H1 (cell line): ENCODE data around the gene TMEM14C. TPM values are rescaled to one million over a fixed set of nuclear protein-coding genes. Genes with fewer than 3 reads are reported as not detected.

Source experiments
- CTCF ChIA-PET: fragments of 300-600 bp; sonication (Branson Sonifier 250); formaldehyde crosslinking; loops from one replicate; lab custom pipeline; 2021; ENCODE audit not compliant: partially characterized antibody; lab: Charles Lee
- POLR2A ChIA-PET: fragments of 300-600 bp; sonication (Branson Sonifier 250); formaldehyde crosslinking; loops from one replicate; lab custom pipeline; 2021; ENCODE audit warnings: inconsistent platforms; ENCODE audit not compliant: partially characterized antibody; lab: Charles Lee
- DNase-seq, 2 experiments: peaks; one replicate each; pipeline versions ENCODE4 v3.0.0 to v3.0.0-alpha.2; 2010 to 2022; ENCODE audit warnings: low spot score in 2 of 2, low read depth in 1 of 2, mixed read lengths in 1 of 2
- FAIRE-seq: peaks from 2 replicates; lab custom pipeline; 2011; peaks lifted over from hg19 to GRCh38; lab: Jason Lieb, UNC
- H2AFZ ChIP-seq: 2 replicates; pipeline ENCODE4 v1.8.1; 2012; ENCODE audit warnings: low read length, inconsistent platforms
- H2AK5ac ChIP-seq: 2 replicates; pipeline ENCODE4 v1.6.1; 2013; ENCODE audit warnings: low read depth, low read length
- H2BK120ac ChIP-seq: replicated peaks from 2 replicates; pipeline ENCODE3; 2013; ENCODE audit warnings: low read depth, low read length, inconsistent platforms
- H2BK12ac ChIP-seq: 2 replicates; pipeline ENCODE4 v1.6.1; 2013; ENCODE audit warnings: low read depth, low read length
- H2BK15ac ChIP-seq: 2 replicates; pipeline ENCODE4 v1.6.1; 2013; ENCODE audit warnings: low read length
- H2BK20ac ChIP-seq: 2 replicates; pipeline ENCODE4 v1.6.1; 2013; ENCODE audit warnings: low read length
- H2BK5ac ChIP-seq: 2 replicates; pipeline ENCODE4 v1.6.1; 2013; ENCODE audit warnings: low read depth, low read length
- H3K14ac ChIP-seq: 2 replicates; pipeline ENCODE4 v1.6.1; 2013; ENCODE audit warnings: inconsistent platforms; ENCODE audit not compliant: insufficient read length
- H3K18ac ChIP-seq: 2 replicates; pipeline ENCODE4 v1.6.1; 2013; ENCODE audit warnings: low read length; ENCODE audit errors: extremely low read depth
- H3K23ac ChIP-seq: 2 replicates; pipeline ENCODE4 v1.6.1; 2013; ENCODE audit warnings: inconsistent platforms; ENCODE audit not compliant: insufficient read length
- H3K23me2 ChIP-seq: 2 replicates; pipeline ENCODE4 v1.6.1; 2013; ENCODE audit warnings: low read depth, low read length
- H3K27ac ChIP-seq: 2 replicates; pipeline ENCODE4 v1.6.1; 2011; ENCODE audit warnings: low read depth, low read length, inconsistent platforms
- H3K27me3 ChIP-seq, 4 experiments: replicated peaks in 1 of 4; 1 replicate in 1 of 4; 2 replicates in 3 of 4; pipeline versions ENCODE4 v1.6.1 to v1.8.1; 2011 to 2013; ENCODE audit warnings: low read length in 3 of 4, mild to moderate bottlenecking in 3 of 4, inconsistent platforms in 2 of 4, mixed read lengths in 2 of 4, moderate library complexity in 1 of 4; ENCODE audit not compliant: control insufficient read depth in 3 of 4, insufficient read depth in 3 of 4; ENCODE audit errors: extremely low read depth in 1 of 4
- H3K36me3 ChIP-seq, 4 experiments: 2 replicates each; pipeline versions ENCODE4 v1.6.1 to v1.8.1; 2011 to 2013; ENCODE audit warnings: mild to moderate bottlenecking in 4 of 4, low read length in 3 of 4, moderate library complexity in 2 of 4, control low read depth in 1 of 4, inconsistent platforms in 1 of 4; ENCODE audit not compliant: insufficient read depth in 4 of 4, control insufficient read depth in 2 of 4
- H3K4ac ChIP-seq: replicated peaks from 2 replicates; pipeline ENCODE3; 2013; ENCODE audit warnings: low read length, low read depth, mixed read lengths, inconsistent platforms; ENCODE audit not compliant: insufficient read length
- H3K4me1 ChIP-seq, 4 experiments: replicated peaks in 1 of 4; 1 replicate in 1 of 4; 2 replicates in 3 of 4; pipeline versions ENCODE4 v1.6.1 to v1.8.1; 2011 to 2013; ENCODE audit warnings: low read length in 3 of 4, inconsistent platforms in 2 of 4, mixed read lengths in 1 of 4; ENCODE audit not compliant: insufficient read depth in 4 of 4, control insufficient read depth in 3 of 4
- H3K4me2 ChIP-seq, 2 experiments: 2 replicates each; pipeline versions ENCODE4 v1.6.1 to v1.8.1; 2011 to 2013; ENCODE audit warnings: low read depth in 2 of 2, low read length in 2 of 2, control low read depth in 1 of 2, inconsistent platforms in 1 of 2, mild to moderate bottlenecking in 1 of 2; ENCODE audit not compliant: insufficient read depth in 1 of 2
- H3K4me3 ChIP-seq, 4 experiments: fragments of 200-600, 300-600 bp in 1 of 4; sonication (generic), shearing (Covaris generic), sonication (Bioruptor Twin) in 1 of 4; 2 replicates each; pipeline versions ENCODE4 v1.5.1 to v1.8.1; 2011 to 2016; ENCODE audit warnings: low read length in 4 of 4, low read depth in 3 of 4, control low read depth in 2 of 4, inconsistent platforms in 2 of 4, mild to moderate bottlenecking in 2 of 4, mixed read lengths in 1 of 4, moderate library complexity in 1 of 4; ENCODE audit not compliant: insufficient read depth in 2 of 4; ENCODE audit errors: extremely low read depth in 1 of 4
- H3K56ac ChIP-seq: replicated peaks from 2 replicates; pipeline ENCODE3; 2013; ENCODE audit warnings: low read depth, mild to moderate bottlenecking, mixed read lengths, low read length, inconsistent platforms; ENCODE audit not compliant: insufficient read length
- H3K79me1 ChIP-seq: 2 replicates; pipeline ENCODE4 v1.6.1; 2013; ENCODE audit warnings: low read depth, low read length, control low read depth
- H3K79me2 ChIP-seq, 2 experiments: 2 replicates each; pipeline versions ENCODE4 v1.6.1 to v1.8.1; 2012 to 2013; ENCODE audit warnings: low read length in 2 of 2, mild to moderate bottlenecking in 2 of 2, inconsistent platforms in 1 of 2; ENCODE audit not compliant: insufficient read depth in 2 of 2, control insufficient read depth in 1 of 2
- H3K9ac ChIP-seq, 4 experiments: replicated peaks in 1 of 4; 1 replicate in 1 of 4; 2 replicates in 3 of 4; pipeline versions ENCODE4 v1.6.1 to v1.8.1; 2011 to 2013; ENCODE audit warnings: low read depth in 3 of 4, low read length in 3 of 4, control low read depth in 2 of 4, mild to moderate bottlenecking in 2 of 4, moderate library complexity in 2 of 4, inconsistent platforms in 1 of 4; ENCODE audit errors: extremely low read depth in 1 of 4
- H3K9me3 ChIP-seq, 2 experiments: 2 replicates each; pipeline versions ENCODE4 v1.6.1 to v1.8.1; 2012 to 2013; ENCODE audit warnings: mild to moderate bottlenecking in 2 of 2, moderate library complexity in 2 of 2, control low read depth in 1 of 2, inconsistent platforms in 1 of 2, low read depth in 1 of 2, low read length in 1 of 2, mixed read lengths in 1 of 2; ENCODE audit not compliant: insufficient read depth in 2 of 2
- H4K20me1 ChIP-seq, 2 experiments: replicated peaks in 1 of 2; 2 replicates each; pipeline versions ENCODE3 to v1.8.1; 2011 to 2013; ENCODE audit warnings: inconsistent platforms in 2 of 2, low read length in 2 of 2, mild to moderate bottlenecking in 1 of 2; ENCODE audit not compliant: insufficient read depth in 2 of 2, control insufficient read depth in 1 of 2
- H4K5ac ChIP-seq: 2 replicates; pipeline ENCODE4 v1.6.1; 2013; ENCODE audit warnings: low read length, low read depth, mixed read lengths, inconsistent platforms; ENCODE audit not compliant: insufficient read length
- H4K8ac ChIP-seq: 2 replicates; pipeline ENCODE4 v1.8.0; 2013; ENCODE audit warnings: mild to moderate bottlenecking, moderate library complexity, low read length, inconsistent platforms; ENCODE audit not compliant: insufficient read depth; ENCODE audit errors: extremely low read depth
- H4K91ac ChIP-seq: replicated peaks from 2 replicates; pipeline ENCODE3; 2013; ENCODE audit warnings: low read length, mixed read lengths, inconsistent platforms; ENCODE audit not compliant: insufficient read length
- KDM5A ChIP-seq: fragments of 200-600 bp; IDR thresholded peaks from 2 replicates; pipeline ENCODE4 v1.7.1; 2012; ENCODE audit warnings: mild to moderate bottlenecking, low read length, inconsistent platforms, mixed read lengths
- TAF1 ChIP-seq: IDR thresholded peaks from 2 replicates; pipeline ENCODE4 v1.6.1; 2011; ENCODE audit warnings: mild to moderate bottlenecking, low read depth, low read length
- WGBS, 2 experiments: shearing (Covaris generic) in 1 of 2; methylation state at CpG; one replicate each; pipeline versions ENCODE4 v1.1.6 to v1.1.7; 2013 to 2015; ENCODE audit warnings: low lambda C conversion rate in 2 of 2, mixed read lengths in 2 of 2, inconsistent platforms in 1 of 2, low coverage in 1 of 2, missing lambda C conversion rate in 1 of 2; ENCODE audit not compliant: insufficient replicate concordance in 2 of 2, insufficient coverage in 1 of 2, insufficient read length in 1 of 2; ENCODE audit errors: extremely low coverage in 1 of 2, missing lambda C conversion rate in 1 of 2; 5-methylcytosine and 5-hydroxymethylcytosine counted together
- polyA plus RNA-seq, 7 experiments: library from polyadenylated mRNA; depleted of rRNA in 3 of 7; stranded (reverse) in 5 of 7; unstranded in 2 of 7; fragments of >200 nt in 5 of 7; fragments of 200-250 nt in 2 of 7; gene quantifications; 1 replicate in 5 of 7; 2 replicates in 1 of 7; 4 replicates in 1 of 7; pipeline versions ENCODE4 v1.2.1 to v1.2.3, GENCODE V29; 2011 to 2013; ENCODE audit warnings: missing spikeins in 2 of 7, mixed read lengths in 2 of 7
- total RNA-seq: library from RNA; stranded (reverse); fragmentation: NEBNext Ultra II Directional; extraction: Animal tissue kit (Norgen Biotek cat#: 25700); gene quantifications from 2 replicates; pipeline ENCODE4 v1.2.1, GENCODE V29; 2021
- TF ChIP-seq, protein P1 (sequence below): IDR thresholded peaks from 2 replicates; pipeline ENCODE4 v1.6.1; 2012; ENCODE audit warnings: inconsistent platforms

The TMEM14C gene
- total and polyA plus RNA-seq, 2 of the 8 experiments (the other 6 are each of a cell fraction or from before 2014, with no cell fraction given), result 116 to 157 TPM

DNA sequence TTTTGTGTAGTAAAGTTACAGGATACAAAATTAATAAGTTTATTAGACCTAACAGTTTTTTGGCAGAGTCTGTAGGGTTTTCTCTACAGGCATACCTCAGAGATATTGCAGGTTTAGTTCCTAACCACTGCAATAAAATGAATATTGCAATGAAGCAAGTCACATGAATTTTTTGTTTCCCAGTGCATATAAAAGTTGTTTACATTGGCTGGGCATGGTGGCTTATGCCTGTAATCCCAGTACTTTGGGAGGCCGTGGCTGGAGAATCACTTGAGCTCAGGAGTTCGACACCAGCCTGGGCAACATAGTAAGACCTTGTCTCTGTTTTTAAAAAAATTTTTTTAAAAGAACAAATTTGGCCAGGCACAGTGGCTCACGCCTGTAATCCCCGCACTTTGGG is 44.4 kb upstream of the TMEM14C start:
- H3K23ac ChIP-seq, result no peak overlapping the region
- no peaks in the 10 kb centered on the region for H3K79me2 ChIP-seq
- H2BK120ac ChIP-seq, result no peak overlapping the region
- H4K91ac ChIP-seq, result no peak overlapping the region
- H3K14ac ChIP-seq, result no peak overlapping the region
- no peak overlapping the region for H2BK5ac ChIP-seq
- ChIA-PET POLR2A (interaction anchor here (1.2 kb wide), 1 partner anchor 16 kb away, joined by 3 read pairs; the partner anchor contains the start of genes C6orf52 and PAK1IP1), CTCF (interaction anchor here (1.3 kb wide), 1 partner anchor 9 kb away, joined by 4 read pairs; no protein-coding TSS in a partner anchor)
- H4K5ac ChIP-seq, result no peak overlapping the region
- no peak overlapping the region for H3K9ac ChIP-seq
- no peak overlapping the region for H3K4ac ChIP-seq
- FAIRE-seq (no peak), DNase-seq (no peak)
- H3K27me3 ChIP-seq, result no peaks in the 10 kb centered on the region
- H2AFZ ChIP-seq, result no peak overlapping the region
- no peak overlapping the region for H3K56ac ChIP-seq
- H3K27ac ChIP-seq, result no peak overlapping the region
- no peaks in the 10 kb centered on the region for H4K20me1 ChIP-seq
- H3K4me3 ChIP-seq, result no peak overlapping the region
- H3K36me3 ChIP-seq, result no peaks in the 10 kb centered on the region
- H2AK5ac ChIP-seq, result no peak overlapping the region
- H3K4me1 ChIP-seq, result no peaks in the 10 kb centered on the region
- H3K23me2 ChIP-seq, result no peaks in the 10 kb centered on the region
- H2BK15ac ChIP-seq, result no peak overlapping the region
- 97% methylated on average over 4 of the region's 4 CpGs; no CpG with 5 or more reads in 1 of the 2 experiments for WGBS, 2 experiments
- no peak for TF ChIP-seq TAF1
- TF ChIP-seq, protein P1, sequence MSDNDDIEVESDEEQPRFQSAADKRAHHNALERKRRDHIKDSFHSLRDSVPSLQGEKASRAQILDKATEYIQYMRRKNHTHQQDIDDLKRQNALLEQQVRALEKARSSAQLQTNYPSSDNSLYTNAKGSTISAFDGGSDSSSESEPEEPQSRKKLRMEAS, result no peak
- TF ChIP-seq KDM5A, result no peak
- H4K8ac ChIP-seq, result no peak overlapping the region
- H2BK12ac ChIP-seq, result no peak overlapping the region
- H3K18ac ChIP-seq, result no peak overlapping the region
- no peaks in the 10 kb centered on the region for H3K79me1 ChIP-seq
- H3K9me3 ChIP-seq, result no peaks in the 10 kb centered on the region
- H3K4me2 ChIP-seq, result no peak overlapping the region
- H2BK20ac ChIP-seq, result no peak overlapping the region
